ENCODE measurements around the gene KCNMA1. TPM values are rescaled to one million over a fixed set of nuclear protein-coding genes. Genes with fewer than 3 reads are reported as not detected.

Gene KCNMA1
- total RNA-seq, 1 donor from 2014 or later, result 87.6 TPM

DNA sequence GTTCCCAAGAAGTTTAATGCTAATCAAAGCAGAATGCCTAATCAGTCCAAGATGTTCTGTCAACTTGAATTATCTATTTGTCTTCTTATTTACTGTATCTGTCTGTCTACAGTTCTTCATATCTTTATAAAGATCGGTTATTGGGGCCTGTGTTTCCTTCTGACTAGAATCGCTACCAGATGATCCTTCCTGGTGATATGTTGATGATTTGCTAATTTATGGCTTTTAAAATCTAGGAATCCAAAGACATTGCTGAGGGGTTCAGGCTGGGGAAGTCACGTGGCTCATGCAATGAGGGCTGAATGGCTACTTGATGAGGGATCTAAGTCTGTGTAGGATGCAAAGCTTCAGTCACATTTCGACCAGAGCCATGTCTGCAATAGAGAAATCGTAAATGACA is 536.3 kb downstream of the KCNMA1 start:
- no peak overlapping the region for H3K4me3 Mint-ChIP-seq (ENCODE audit: unreplicated experiment)
- no peak for DNase-seq (ENCODE audit: low spot score)
- no peak overlapping the region for H3K27ac Mint-ChIP-seq (ENCODE audit: unreplicated experiment)
- no peaks in the 10 kb centered on the region for H3K9me3 Mint-ChIP-seq (ENCODE audit: low read depth)
- no peaks in the 10 kb centered on the region for H3K27me3 Mint-ChIP-seq (ENCODE audit: low read depth)
- peaks cover 10% of the 10 kb centered on the region for H3K36me3 Mint-ChIP-seq (ENCODE audit: low read depth)
- H3K4me1 Mint-ChIP-seq (ENCODE audit: low read depth), result peaks cover 28% of the 10 kb centered on the region
- TF ChIP-seq, protein P1, sequence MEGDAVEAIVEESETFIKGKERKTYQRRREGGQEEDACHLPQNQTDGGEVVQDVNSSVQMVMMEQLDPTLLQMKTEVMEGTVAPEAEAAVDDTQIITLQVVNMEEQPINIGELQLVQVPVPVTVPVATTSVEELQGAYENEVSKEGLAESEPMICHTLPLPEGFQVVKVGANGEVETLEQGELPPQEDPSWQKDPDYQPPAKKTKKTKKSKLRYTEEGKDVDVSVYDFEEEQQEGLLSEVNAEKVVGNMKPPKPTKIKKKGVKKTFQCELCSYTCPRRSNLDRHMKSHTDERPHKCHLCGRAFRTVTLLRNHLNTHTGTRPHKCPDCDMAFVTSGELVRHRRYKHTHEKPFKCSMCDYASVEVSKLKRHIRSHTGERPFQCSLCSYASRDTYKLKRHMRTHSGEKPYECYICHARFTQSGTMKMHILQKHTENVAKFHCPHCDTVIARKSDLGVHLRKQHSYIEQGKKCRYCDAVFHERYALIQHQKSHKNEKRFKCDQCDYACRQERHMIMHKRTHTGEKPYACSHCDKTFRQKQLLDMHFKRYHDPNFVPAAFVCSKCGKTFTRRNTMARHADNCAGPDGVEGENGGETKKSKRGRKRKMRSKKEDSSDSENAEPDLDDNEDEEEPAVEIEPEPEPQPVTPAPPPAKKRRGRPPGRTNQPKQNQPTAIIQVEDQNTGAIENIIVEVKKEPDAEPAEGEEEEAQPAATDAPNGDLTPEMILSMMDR (IDR thresholded peaks at IDR 0.05), result no peak

DNA sequence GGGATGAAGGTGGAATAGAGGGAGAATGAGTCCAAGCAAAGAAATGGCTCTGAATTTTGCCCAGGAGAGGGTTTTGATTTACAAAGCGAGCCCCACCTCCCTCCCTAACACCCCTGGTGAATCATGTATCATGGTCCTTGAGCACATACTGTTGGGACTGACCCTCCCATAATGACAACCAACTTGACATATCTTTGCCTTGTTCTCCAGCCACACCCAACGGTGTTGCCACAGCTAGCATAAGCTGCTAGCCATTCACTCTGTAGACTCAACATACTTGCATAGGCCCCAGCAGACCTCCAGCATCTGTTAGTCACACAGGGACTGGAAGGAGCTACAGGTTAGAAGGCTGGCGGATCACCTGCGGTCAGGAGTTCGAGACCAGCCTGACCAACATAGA is 538.5 kb downstream of the KCNMA1 start:
- H3K4me3 Mint-ChIP-seq (ENCODE audit: unreplicated experiment), result no peak overlapping the region
- TF ChIP-seq, protein P1 (IDR thresholded peaks at IDR 0.05), result no peak
- H3K4me1 Mint-ChIP-seq (ENCODE audit: low read depth), result peaks cover 6% of the 10 kb centered on the region
- DNase-seq (ENCODE audit: low spot score), result no peak
- no peaks in the 10 kb centered on the region for H3K9me3 Mint-ChIP-seq (ENCODE audit: low read depth)
- H3K27me3 Mint-ChIP-seq (ENCODE audit: low read depth), result no peaks in the 10 kb centered on the region
- H3K27ac Mint-ChIP-seq (ENCODE audit: unreplicated experiment), result no peak overlapping the region
- H3K36me3 Mint-ChIP-seq (ENCODE audit: low read depth), result peaks cover 12% of the 10 kb centered on the region

DNA sequence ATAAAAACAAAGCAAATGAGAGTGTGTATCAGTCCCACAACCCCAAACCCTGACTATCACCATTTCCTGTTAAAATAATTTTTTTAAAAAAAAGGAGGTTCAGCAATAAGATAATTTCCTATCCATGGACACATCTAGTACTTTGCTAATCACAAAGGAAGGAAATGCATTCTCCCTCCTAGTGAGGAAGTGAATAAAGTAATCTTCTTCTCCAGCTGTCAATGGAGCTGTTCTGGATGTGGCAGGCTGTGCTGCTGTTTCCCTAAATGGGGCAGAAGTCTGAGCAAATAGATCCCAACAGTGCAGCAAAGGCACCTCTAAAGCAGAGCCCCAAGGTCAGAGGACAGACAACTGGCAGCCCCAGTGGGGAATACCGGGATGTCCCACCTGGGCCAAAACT is 540.0 kb downstream of the KCNMA1 start:
- Mint-ChIP-seq H3K4me1 (ENCODE audit: low read depth) (no peaks in the 10 kb centered on the region), H3K27me3 (ENCODE audit: low read depth) (no peaks in the 10 kb centered on the region), H3K27ac (ENCODE audit: unreplicated experiment) (no peak overlapping the region), H3K36me3 (ENCODE audit: low read depth) (peaks cover 11% of the 10 kb centered on the region), H3K4me3 (ENCODE audit: unreplicated experiment) (no peak overlapping the region), H3K9me3 (ENCODE audit: low read depth) (no peaks in the 10 kb centered on the region)
- TF ChIP-seq, protein P1 (IDR thresholded peaks at IDR 0.05), result no peak
- DNase-seq (ENCODE audit: low spot score), result no peak

DNA sequence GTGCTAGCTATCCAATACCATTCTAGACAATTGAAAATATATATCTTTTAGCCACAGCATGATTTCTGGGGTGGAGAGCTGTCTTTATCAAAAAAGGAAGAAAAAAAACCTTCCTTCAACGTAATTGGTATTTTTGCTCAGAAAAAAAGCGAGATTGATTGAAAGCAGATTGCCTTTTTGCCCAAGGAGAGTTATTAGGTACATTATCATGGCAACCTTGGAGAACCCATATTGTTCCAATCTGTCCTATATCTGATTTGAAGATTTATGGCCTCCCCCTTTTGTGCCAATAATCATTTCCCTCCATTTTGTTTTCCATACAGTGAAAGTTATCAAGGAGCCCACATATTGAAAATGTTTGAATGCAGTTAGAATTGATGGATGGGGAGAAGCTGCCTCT is 544.5 kb downstream of the KCNMA1 start:
- H3K9me3 Mint-ChIP-seq (ENCODE audit: low read depth), result no peaks in the 10 kb centered on the region
- no peak overlapping the region for H3K4me3 Mint-ChIP-seq (ENCODE audit: unreplicated experiment)
- no peak for DNase-seq (ENCODE audit: low spot score)
- TF ChIP-seq, protein P1 (IDR thresholded peaks at IDR 0.05), result no peak
- H3K27ac Mint-ChIP-seq (ENCODE audit: unreplicated experiment), result no peak overlapping the region
- H3K36me3 Mint-ChIP-seq (ENCODE audit: low read depth), result peaks cover 13% of the 10 kb centered on the region
- H3K4me1 Mint-ChIP-seq (ENCODE audit: low read depth), result no peaks in the 10 kb centered on the region
- H3K27me3 Mint-ChIP-seq (ENCODE audit: low read depth), result no peaks in the 10 kb centered on the region

DNA sequence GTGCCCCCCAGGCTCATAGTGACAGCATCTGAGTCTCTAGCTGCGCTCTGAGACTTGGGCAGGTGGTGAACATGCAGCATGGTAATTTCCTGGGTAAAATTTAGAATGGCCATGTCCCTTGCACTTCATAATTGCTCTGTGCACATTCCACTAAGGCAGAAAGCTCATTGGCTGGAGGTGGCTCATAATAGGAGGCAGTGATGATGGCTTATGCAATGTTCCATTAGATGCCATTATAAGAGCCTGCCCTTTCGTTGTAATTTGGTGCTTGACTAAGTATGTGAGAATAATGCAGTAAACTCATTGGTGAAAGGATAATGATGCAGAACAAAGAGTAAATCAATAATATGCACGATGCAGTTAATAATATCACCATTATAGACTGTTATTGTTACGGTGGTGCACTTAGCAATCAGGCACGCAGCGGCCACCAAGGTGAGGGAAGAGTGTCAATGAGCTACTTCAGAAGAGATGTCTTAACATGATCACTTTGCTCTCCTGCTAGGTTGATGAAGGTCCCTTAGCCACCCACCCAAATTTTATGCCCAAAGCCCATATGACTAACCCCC is 545.9 kb downstream of the KCNMA1 start:
- Mint-ChIP-seq H3K36me3 (ENCODE audit: low read depth) (peaks cover 16% of the 10 kb centered on the region), H3K27ac (ENCODE audit: unreplicated experiment) (no peak overlapping the region), H3K27me3 (ENCODE audit: low read depth) (no peaks in the 10 kb centered on the region), H3K9me3 (ENCODE audit: low read depth) (no peaks in the 10 kb centered on the region), H3K4me3 (ENCODE audit: unreplicated experiment) (no peak overlapping the region), H3K4me1 (ENCODE audit: low read depth) (no peaks in the 10 kb centered on the region)
- no peak for DNase-seq (ENCODE audit: low spot score)
- TF ChIP-seq, protein P1 (IDR thresholded peaks at IDR 0.05), result no peak

Measured in chondrocyte (in vitro differentiated cells).